GM11168 (cell line): Measurements from ENCODE around the gene OR10G4.
"Not testable (repeated sequence)": the region's sequence is repeated elsewhere in the genome, so short reads cannot be mapped to it uniquely, and the experiment has no call there.

Experiments used
- in situ Hi-C: fragments of 300-500 bp; cut with MboI; formaldehyde crosslinking; loops from one replicate; pipeline ENCODE4 v1.12.0; 2022; ENCODE audit warnings: low sequenced_read_pairs; ENCODE audit not compliant: unreplicated experiment

OR10G4 gene

GRCh38 chr11:124012697-124013096 is at the start of gene OR10G4:
Gene OR10G4 (plus strand): TSS chr11:124012997. CDS start chr11:124015575, 2,578 bp downstream.
- in situ Hi-C loops, result no loop called here

- in situ Hi-C loops, result no loop called here
These were observed 39.0 kb upstream of the OR10G4 start for GRCh38 chr11:123973816-123974215.

GRCh38 chr11:123976770-123977560 is 35.8 kb upstream of the OR10G4 start:
- in situ Hi-C loops, result no loop called here

- in situ Hi-C loops, result no loop called here
These were observed 35.0 kb upstream of the OR10G4 start, which contains the start of gene OR10S1 for GRCh38 chr11:123977731-123978347. Gene OR10S1 (minus strand): TSS chr11:123977781. CDS start chr11:123977664, 117 bp downstream.

GRCh38 chr11:123979311-123979710 is 33.5 kb upstream of the OR10G4 start:
- in situ Hi-C loops, result no loop called here

- in situ Hi-C loops, result no loop called here
These were observed 17.7 kb upstream of the OR10G4 start, which contains the start of gene OR10G6 for GRCh38 chr11:123995119-123995518. Gene OR10G6 (minus strand): TSS chr11:123995161. CDS start chr11:123995161, 0 bp downstream.

- in situ Hi-C loops, result not testable (repeated sequence)
These were observed 3.0 kb downstream of the OR10G4 start for GRCh38 chr11:124015837-124016236.

- in situ Hi-C loops, result no loop called here
These were observed 13.7 kb downstream of the OR10G4 start, which contains the start of gene OR10G8 for GRCh38 chr11:124026498-124026897. Gene OR10G8 (plus strand): TSS chr11:124026798. CDS start chr11:124029623, 2,825 bp downstream.

GRCh38 chr11:124036666-124037065 is 23.9 kb downstream of the OR10G4 start:
- in situ Hi-C loops, result no loop called here

- in situ Hi-C loops, result no loop called here
These were observed 26.8 kb downstream of the OR10G4 start for GRCh38 chr11:124039557-124039956.

- in situ Hi-C loops, result no loop called here
These were observed 28.5 kb downstream of the OR10G4 start, which contains the start of gene OR10G7 for GRCh38 chr11:124041254-124041653. Gene OR10G7 (minus strand): TSS chr11:124041325. CDS start chr11:124039001, 2,324 bp downstream.

- in situ Hi-C loops, result no loop called here
These were observed 30.6 kb downstream of the OR10G4 start for GRCh38 chr11:124043420-124043819.

GRCh38 chr11:124050748-124051147 is 38.0 kb downstream of the OR10G4 start:
- in situ Hi-C loops, result loop anchor here (25.0 kb wide), 1 partner anchor 537 kb away; no protein-coding TSS in a partner anchor

- in situ Hi-C loops, result loop anchor here (25.0 kb wide), 1 partner anchor 534 kb away; no protein-coding TSS in a partner anchor
These were observed 40.2 kb downstream of the OR10G4 start for GRCh38 chr11:124052966-124053365.
